Measurements from ENCODE around the gene EPN3.

EPN3 gene

DNA sequence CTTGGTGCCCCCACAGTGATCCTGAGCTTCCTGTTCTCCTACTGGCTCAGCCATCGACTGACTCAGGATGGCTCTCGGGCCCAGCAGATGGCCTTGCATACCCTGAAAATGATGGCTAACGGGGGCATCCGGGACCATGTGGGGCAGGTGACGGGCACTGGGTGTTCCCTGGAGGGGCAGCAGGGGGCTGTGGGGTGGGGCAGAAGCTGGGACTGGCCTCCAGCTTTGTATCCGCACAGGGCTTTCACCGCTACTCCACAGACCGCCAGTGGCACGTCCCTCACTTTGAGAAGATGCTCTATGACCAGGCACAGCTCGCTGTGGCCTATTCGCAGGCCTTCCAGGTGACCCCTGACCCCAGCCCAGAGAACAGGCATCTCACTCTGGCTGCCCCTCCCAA lies 17.4 kb downstream of the EPN3 start:
- DNase-seq (ENCODE audit: low read depth, low spot score), result no peak

DNA sequence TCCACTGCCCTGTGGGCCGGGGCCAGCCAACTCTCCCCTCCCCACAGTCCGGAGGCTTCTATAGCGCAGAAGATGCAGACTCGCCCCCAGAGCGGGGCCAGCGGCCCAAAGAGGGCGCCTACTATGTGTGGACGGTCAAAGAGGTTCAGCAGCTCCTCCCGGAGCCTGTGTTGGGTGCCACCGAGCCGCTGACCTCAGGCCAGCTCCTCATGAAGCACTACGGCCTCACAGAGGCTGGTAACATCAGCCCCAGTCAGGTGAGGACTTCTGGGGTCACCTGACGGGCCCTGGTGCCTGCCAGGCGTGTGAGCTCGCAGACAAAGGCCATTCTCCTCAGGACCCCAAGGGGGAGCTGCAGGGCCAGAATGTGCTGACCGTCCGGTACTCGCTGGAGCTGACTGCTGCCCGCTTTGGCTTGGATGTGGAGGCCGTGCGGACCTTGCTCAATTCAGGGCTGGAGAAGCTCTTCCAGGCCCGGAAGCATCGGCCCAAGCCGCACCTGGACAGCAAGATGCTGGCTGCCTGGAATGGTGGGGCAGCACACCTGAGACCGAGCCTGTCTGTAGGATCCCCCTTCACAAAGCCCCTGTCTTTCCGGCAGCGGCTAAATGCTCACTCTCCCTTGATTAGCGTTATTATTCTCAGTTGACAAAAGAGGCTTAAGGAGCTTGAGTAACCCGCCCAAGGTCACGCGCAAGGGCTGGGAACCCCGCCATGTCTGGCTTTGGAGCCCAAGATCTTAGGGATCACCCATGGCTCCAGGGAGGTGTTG lies 18.3 kb downstream of the EPN3 start:
- DNase-seq (ENCODE audit: low read depth, low spot score), result peak; percentile 79

DNA sequence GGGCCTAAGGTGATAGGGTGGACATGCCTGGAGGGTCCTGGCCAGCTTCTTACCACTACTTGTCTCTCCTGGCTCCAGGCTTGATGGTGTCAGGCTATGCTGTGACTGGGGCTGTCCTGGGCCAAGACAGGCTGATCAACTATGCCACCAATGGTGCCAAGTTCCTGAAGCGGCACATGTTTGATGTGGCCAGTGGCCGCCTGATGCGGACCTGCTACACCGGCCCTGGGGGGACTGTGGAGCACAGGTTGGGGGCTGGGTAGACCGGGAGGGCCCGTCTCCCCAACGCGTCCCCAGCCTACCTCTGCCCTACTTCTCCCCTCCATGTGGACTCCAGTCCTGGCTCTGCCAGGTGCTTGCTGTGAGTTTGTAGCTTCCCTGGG lies 18.9 kb downstream of the EPN3 start:
- no peak for DNase-seq (ENCODE audit: low read depth, low spot score)

DNA sequence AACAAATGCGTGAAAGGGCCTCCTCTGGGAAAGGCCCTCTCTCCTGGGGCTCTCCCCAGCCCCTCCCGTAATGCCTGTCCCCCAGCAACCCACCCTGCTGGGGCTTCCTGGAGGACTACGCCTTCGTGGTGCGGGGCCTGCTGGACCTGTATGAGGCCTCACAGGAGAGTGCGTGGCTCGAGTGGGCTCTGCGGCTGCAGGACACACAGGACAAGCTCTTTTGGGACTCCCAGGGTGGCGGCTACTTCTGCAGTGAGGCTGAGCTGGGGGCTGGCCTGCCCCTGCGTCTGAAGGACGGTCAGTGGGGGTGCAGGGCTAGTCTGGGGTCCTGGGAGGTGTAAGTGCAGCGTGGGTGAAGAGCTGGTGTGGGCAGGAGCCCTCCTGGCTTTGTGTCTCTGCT lies 19.3 kb downstream of the EPN3 start:
- DNase-seq (ENCODE audit: low read depth, low spot score), result no peak

DNA sequence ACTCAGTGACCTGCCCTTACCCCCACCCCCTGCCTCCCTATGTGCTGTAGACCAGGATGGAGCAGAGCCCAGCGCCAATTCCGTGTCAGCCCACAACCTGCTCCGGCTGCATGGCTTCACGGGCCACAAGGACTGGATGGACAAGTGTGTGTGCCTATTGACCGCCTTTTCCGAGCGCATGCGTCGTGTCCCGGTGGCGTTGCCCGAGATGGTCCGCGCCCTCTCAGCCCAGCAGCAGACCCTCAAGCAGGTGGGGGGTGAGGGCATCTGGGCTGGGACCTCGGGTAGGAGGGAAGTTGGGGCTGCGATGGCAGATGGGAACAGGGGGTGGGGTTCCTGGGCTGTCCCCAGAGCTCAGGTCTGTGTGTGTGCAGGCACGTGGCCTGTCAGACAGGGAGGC lies 21.7 kb downstream of the EPN3 start:
- no peak for DNase-seq (ENCODE audit: low read depth, low spot score)

DNA sequence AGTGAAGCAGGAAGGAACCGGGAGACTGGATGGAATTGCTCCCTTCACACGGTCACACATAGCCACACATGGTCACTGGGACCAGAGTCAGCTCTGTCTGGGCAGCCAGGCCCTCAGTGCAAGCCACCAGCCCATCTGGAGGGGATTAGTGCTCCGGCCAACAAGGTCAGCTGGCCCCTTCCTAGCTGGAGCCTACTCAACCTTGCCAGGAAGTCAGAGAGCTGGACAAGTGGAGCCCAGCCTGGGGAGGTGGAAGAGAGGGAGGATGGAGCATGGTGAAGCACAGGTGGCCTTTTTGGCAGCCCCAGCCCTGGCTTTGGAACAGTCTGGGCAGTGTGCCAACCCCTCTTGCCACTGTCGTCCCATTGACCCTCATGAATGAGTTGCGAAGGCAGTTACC lies 24.3 kb downstream of the EPN3 start:
- DNase-seq (ENCODE audit: low read depth, low spot score), result no peak

DNA sequence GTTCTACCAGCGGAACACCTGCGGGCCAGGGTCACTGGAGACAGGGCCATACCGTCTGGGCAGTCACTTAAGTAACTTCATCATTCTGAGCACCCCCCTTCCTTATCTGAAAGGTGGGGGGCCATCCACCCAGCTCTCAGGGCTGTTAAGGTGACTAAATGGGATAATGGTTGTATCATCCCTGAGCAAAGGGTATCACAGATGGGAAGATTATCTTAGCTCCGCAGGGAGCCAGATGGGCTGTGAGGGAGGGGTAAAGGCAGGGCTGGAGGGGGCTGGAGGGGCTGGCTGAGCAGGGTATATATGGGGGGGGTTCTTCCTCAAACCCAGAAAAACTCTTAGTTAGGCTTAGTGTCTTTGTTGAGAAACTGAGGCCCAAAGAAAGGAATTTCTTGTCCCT lies 25.1 kb downstream of the EPN3 start:
- DNase-seq (ENCODE audit: low read depth, low spot score), result no peak

DNA sequence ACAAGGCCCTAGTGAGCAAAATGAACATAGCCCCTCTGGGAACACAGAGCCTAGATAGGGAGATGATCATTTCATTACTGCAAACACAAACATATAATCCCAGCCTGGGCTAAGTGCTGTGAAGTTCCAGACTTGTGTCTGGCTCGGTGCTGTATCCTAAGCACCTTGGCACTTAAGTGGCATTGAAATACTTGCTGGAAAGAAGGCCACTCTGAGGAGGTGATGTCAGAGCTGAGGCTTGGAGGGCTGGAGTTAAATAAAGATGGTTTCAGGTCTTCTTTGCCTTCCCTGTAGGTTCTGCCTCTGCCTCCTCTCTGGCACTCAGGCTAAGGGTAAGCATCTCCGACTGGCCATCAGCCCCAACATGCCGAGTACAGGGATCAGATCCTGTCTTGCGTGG lies 25.6 kb downstream of the EPN3 start:
- DNase-seq (ENCODE audit: low read depth, low spot score), result no peak

DNA sequence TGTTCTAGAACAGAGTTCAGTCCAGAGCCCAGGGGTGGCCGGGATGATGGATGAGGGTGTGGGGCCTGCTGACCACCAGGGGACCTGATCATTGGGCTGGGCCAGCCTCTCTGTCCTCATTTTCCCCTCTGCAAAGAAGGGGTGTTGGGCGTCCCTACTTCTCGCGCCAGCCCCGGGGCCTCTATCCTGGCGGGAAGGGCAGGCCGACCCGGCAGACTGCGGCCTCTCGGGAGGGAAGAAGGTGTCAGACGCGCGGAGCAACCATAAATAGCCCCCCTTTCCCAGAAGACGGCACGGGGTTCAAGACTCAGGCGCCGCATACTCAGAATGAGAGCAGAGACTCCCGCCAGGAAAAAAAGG lies 26.0 kb downstream of the EPN3 start:
- DNase-seq (ENCODE audit: low read depth, low spot score), result no peak

DNA sequence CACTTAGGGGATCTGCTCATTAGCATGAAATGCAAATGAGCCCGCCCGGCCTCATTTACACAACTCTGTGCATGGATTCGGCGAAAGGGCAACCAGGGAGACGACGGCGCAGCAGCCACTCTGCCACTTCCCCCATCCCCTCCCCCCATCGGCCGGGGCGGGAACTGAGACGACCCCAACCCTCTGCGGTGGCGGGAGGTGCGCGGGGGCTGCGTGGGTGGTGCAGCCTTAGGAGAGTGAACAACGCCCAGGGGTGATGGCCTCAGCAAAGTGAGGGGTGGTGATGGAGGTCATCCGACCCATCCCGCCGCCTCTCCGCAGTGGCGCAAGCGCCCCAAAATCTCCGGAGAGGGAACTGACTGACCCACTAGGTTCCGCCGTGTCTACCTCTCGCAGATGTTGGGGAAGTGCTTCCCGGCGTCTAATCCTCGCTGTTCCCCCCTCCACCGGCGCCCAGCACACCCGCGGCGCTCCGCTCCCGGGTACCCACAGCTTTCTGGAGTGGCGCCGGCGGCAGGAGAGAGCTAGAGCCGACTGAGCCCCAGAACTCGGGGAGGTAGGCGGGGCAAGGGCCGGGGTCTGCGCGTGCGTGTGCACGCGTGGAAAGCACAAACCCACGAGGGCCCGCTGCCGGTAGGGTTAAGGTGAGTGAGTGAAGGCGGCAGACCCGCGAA lies 26.5 kb downstream of the EPN3 start:
- no peak for DNase-seq (ENCODE audit: low read depth, low spot score)

DNA sequence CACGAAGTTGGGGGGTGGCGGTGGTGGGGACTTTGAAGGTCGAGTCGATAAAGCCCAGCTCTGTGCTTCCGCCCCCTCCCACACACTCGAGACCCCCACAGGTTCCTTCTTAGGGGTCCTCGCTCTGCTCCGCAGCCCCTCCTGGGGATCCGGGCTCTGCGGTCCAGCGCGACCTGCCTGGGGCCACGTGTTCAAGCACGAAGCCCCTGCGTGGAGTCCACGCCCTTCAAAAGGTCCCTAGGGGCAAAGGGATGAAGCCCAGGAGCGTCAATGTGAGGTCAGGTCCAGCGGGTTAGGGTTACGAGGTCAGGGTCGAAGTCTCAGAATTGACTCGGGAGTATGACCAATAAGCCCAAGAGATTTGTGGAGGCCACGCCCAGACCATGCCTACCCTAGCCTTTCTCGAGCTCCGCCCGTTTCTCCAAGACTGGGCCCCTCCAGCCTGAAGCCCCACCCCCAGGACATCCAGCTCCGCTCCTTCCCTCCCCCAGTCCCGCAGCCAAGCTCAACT lies 27.2 kb downstream of the EPN3 start:
- peak; percentile 76 for DNase-seq (ENCODE audit: low read depth, low spot score)

DNA sequence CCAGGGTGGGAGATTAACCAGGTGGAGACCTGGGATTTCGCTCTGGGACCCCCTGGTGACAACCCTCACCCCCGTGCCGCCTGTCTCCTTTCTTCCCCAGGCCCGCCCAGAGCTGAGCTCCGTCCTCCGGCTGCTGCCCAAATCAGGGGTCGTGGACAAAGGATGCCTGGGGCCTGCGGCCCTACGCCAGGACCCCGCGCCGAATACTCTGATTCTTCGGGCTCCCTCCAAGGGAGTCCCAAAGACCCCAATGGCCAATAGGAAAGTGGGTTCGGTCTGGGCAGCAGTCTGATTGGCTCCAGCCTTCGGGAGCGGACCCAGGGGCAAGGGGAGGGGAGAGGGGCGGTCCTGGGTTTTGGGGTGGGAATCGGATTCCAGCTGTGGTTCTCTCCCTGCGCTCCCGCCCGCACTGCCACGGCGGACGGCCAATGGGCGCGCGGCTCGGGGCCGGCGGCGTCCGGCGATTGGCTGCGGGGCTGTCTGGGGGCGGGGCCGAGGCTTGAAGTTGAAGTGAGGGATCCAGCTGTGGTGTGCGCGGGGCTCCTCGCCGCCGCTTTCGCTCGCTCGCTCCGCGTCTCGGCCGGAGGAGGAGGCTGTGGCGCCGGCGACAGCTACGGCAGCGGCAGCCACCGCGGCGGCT lies 27.8 kb downstream of the EPN3 start, which contains the start of gene CACNA1G:
Gene CACNA1G, plus strand, starts transcription at position 531 of the 640 bp plus-strand sequence. CDS start 745 bp downstream, outside the sequence.
- DNase-seq (ENCODE audit: low read depth, low spot score), result peak; percentile 93

DNA sequence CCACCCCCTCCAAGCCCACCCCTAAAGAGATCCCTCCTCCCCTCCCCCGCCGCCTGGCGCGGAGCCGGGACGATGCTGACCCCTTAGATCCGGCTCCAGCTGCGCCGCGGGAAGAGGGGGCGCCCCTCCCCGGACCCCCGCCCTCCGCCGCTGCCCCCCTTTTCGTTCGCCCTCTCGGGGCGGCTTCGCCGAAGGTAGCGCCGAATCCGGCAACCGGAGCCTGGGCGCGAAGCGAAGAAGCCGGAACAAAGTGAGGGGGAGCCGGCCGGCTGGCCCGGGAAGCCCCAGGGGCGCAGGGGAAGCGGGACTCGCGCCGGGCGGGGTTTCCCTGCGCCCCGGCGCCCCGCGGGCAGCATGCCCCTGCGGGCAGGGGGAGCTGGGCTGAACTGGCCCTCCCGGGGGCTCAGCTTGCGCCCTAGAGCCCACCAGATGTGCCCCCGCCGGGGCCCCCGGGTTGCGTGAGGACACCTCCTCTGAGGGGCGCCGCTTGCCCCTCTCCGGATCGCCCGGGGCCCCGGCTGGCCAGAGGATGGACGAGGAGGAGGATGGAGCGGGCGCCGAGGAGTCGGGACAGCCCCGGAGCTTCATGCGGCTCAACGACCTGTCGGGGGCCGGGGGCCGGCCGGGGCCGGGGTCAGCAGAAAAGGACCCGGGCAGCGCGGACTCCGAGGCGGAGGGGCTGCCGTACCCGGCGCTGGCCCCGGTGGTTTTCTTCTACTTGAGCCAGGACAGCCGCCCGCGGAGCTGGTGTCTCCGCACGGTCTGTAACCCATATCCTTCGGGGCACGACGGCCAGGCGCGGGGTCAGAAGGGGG lies 28.6 kb downstream of the EPN3 start:
- no peak for DNase-seq (ENCODE audit: low read depth, low spot score)

DNA sequence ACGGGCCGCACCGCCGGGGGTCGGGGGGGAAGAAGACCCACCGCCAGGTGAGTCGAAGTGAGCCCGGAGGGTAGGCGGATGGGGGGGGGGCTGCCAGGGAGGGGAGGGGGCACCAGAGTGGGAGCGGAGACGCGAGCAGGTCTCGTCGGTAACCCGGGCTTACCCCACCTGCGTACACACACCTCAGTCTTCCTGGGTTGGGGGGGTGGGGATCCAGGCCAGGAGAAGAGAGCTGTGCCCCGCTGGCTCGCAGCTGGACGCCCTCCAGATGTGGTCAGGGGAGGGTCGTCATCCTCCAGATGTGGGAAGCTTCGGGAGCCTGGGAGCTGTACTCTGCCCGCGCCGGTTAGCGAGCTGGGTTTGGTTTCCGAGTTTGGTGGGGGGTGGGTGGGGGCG lies 29.2 kb downstream of the EPN3 start:
- DNase-seq (ENCODE audit: low read depth, low spot score), result no peak

DNA sequence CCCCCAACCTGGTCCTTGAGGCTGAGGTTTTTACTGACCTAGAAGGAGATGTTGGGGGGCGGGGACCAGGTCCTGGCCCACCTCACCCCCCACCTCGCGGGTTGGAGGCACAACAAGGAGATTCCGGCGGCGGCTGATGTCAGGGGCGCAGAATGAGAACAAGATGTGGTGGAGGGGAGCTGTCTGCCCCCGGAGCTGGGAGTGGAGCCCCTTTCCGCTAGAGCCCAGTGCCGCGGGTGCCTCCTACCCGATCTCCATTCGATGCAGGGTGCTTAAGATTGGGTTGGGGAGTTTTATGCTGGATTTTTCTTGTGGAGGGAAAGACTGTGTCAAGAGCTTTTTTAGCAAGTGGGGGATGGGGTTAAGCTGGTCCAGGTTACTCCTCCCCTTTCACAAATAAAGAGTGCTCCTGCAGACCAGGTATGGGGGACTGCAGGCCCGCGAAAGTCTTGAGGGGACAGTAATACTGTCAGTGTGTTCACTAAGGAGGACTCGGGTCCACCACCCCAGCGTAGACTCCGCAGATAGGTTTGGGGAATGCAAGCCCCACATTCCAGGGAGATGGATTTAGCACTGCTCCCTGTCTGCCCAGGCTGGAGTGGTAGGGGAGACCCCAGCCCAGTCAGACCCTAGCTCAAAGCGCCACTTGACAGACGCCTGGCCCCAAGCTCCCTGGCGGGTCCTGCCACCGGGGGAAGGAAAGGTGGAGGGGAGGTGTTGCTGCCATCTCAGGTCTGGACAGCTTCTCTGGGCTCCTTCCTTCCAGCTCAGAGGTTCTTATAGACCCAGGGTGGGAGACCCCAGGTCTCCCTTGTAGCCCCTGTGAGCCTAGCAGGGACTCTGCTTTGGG lies 29.9 kb downstream of the EPN3 start:
- no peak for DNase-seq (ENCODE audit: low read depth, low spot score)

DNA sequence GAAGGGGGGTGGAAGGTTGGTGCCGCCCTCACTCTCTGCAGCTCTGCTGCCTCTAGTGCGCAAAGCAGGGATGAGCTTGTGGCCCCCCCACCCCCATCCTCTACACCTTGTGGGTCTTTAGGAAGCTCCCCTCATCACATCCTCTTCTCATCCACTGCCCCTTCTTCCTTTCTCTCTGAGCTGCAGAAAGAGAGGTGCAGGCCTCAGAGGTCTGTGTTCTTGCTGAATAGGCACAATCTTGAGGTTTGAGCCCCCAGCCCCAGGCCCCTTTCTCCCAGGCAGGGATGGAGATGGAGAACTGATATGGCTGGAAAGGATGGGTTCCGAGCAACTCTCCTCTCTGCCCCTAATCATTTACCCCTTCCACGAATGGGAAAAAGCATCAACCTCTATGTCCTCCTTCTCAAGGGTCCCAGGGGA lies 30.6 kb downstream of the EPN3 start:
- no peak for DNase-seq (ENCODE audit: low read depth, low spot score)

DNA sequence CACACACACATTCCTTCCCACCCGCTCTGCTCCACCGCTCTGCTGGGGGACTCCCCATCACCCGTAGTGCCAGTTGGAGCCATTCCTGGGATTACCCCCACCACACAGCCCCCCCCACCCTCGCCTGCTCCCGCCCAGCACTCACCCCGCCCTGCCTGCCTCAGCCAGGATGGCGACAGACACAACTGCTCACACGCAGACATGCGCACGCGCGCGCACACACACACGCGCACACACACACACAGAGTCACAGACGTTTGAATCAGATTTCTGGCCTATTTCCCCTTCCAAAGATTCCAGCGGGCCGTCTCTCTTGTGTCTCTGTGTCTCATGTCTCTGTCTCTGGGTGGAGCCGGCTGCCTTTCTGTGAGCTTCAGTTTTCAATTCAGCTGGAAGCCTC lies 32.4 kb downstream of the EPN3 start:
- DNase-seq (ENCODE audit: low read depth, low spot score), result no peak

DNA sequence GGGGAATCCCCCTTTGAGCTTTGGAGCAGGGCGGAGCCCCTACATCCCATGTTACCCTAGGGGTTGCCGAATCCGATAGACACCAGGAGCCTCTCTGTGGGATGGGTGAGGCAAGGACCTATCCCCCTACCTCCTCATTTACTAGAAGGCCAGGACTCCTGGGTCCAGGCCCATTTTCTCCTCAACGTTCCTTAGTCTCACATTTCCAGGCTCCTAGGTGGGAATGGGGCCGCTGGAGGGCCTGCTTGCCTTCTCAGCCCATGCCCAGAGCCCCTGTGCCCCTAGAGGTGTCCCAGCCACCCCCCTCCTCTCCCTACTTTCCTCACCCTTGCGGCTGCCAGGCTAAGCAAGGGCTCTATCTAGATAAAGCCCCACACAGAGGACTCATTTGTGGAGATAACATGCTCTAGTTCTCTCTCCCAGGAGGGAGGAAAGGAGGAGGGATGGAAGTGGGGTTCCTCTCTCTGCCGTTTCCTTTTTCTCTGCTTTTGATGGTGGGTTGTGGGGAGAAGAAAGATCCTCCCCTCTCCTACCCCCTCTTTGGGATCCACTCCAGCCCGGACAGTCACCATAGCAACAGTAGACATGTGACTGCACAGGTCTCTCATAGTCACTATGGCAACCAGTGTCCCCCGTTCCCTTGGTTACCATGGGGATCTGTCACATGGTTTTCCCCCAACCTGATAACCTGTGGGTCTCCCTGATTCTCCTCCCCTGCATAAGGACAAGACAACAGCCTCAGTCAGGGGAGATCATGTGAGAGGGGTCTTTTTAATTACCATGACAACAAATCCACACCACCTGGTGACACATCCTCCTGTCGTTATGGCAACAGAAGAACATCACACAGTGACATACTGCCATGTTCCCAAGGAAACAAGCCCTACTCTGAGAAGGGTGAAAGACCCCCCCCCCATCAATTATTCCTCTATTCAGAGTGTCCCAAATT lies 33.1 kb downstream of the EPN3 start:
- DNase-seq (ENCODE audit: low read depth, low spot score), result no peak

DNA sequence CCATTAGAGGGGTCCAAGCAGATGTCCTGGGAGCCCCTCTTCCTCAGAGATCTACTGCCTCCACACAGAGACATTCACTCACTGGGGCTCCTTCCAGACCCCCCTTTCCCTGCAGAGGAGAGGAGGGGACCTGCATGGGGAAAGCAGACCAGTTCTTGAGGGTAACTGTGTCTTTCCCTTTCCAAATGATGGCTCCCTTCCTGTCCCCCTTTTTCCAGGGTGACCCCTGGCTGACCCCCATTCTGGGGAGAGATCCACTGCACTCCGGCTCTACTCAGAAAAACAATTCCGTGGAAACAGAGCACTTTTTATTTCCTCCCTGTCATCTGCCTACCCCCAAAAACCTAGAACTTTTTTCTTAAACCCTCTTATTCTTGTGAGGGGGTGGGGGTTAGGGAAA lies 34.4 kb downstream of the EPN3 start:
- DNase-seq (ENCODE audit: low read depth, low spot score), result no peak

DNA sequence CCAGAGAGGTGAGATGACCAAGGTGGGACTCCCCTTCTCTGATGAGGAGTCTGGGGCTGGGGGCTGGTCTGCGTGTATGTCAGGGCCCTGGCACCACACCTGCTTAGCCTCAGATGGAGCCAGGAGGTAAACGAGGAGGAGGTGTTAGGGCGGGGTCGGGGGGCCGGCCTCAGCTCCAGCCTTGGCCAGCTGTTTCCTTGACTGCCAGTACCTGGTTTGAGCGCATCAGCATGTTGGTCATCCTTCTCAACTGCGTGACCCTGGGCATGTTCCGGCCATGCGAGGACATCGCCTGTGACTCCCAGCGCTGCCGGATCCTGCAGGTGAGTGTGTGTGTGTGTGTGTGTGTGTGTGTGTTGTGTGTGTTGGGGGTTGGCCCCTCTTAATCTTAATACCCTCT lies 36.1 kb downstream of the EPN3 start:
- no peak for DNase-seq (ENCODE audit: low read depth, low spot score)
